CD8-positive, alpha-beta memory T cell (primary cell): Measurements from ENCODE around the gene EPS15. TPM values are rescaled to one million over a fixed set of nuclear protein-coding genes. Genes with fewer than 3 reads are reported as not detected.
A peak's percentile ranks its signal among the peaks of the same experiment; 100 is the strongest.
"Not testable (repeated sequence)": the region's sequence is repeated elsewhere in the genome, so short reads cannot be mapped to it uniquely, and the experiment has no call there.

Experiments
- CTCF ChIA-PET: fragments of 350-600 bp; sonication (Branson Sonifier 250); formaldehyde crosslinking; loops from one replicate; lab custom pipeline; 2021; ENCODE audit warnings: antibody characterized with exemption; lab: Charles Lee
- POLR2A ChIA-PET: fragments of 350-600 bp; sonication (Branson Sonifier 250); formaldehyde crosslinking; loops from one replicate; lab custom pipeline; 2021; ENCODE audit warnings: antibody characterized with exemption; lab: Charles Lee
- DNase-seq, 5 donors: peaks; one replicate each; pipeline versions ENCODE4 v3.0.0 to v3.0.0-alpha.2; 2020 to 2022; ENCODE audit warnings: mixed read lengths in 1 of 5
- H3K27ac ChIP-seq: one replicate; pipeline ENCODE4 v1.7.0; 2013; ENCODE audit warnings: low read depth, mild to moderate bottlenecking, low read length, moderate library complexity
- H3K27me3 ChIP-seq: 2 replicates; pipeline ENCODE4 v1.7.0; 2013; ENCODE audit warnings: low read length, mild to moderate bottlenecking; ENCODE audit not compliant: insufficient read depth, poor library complexity, severe bottlenecking
- H3K36me3 ChIP-seq: 2 replicates; pipeline ENCODE4 v1.7.0; 2013; ENCODE audit warnings: mild to moderate bottlenecking, low read length, moderate library complexity; ENCODE audit not compliant: insufficient read depth
- H3K4me1 ChIP-seq: 2 replicates; pipeline ENCODE4 v1.7.0; 2013; ENCODE audit warnings: mild to moderate bottlenecking, low read length, moderate library complexity; ENCODE audit not compliant: insufficient read depth
- H3K4me3 ChIP-seq: 2 replicates; pipeline ENCODE4 v1.7.0; 2013; ENCODE audit warnings: mild to moderate bottlenecking, low read length
- H3K9me3 ChIP-seq: 2 replicates; pipeline ENCODE4 v1.7.0; 2013; ENCODE audit warnings: mild to moderate bottlenecking, low read length
- H3K27ac Mint-ChIP-seq, 8 donors: one replicate each; pipeline ENCODE4 v1.8.0; 2020 to 2021; ENCODE audit warnings: mixed read lengths in 8 of 8, mild to moderate bottlenecking in 6 of 8, inconsistent platforms in 3 of 8, moderate library complexity in 3 of 8
- H3K27me3 Mint-ChIP-seq, 2 donors: one replicate each; pipeline ENCODE4 v1.8.0; 2020 to 2021; ENCODE audit warnings: mixed read lengths in 2 of 2, mild to moderate bottlenecking in 1 of 2, moderate library complexity in 1 of 2
- H3K36me3 Mint-ChIP-seq, 3 donors: one replicate each; pipeline ENCODE4 v1.8.0; 2020 to 2021; ENCODE audit warnings: mixed read lengths in 3 of 3, inconsistent platforms in 1 of 3, mild to moderate bottlenecking in 1 of 3
- H3K4me1 Mint-ChIP-seq, 3 donors: one replicate each; pipeline ENCODE4 v1.8.0; 2020 to 2021; ENCODE audit warnings: mixed read lengths in 3 of 3, inconsistent platforms in 1 of 3, mild to moderate bottlenecking in 1 of 3
- H3K4me3 Mint-ChIP-seq, 7 donors: one replicate each; pipeline ENCODE4 v1.8.0; 2020 to 2021; ENCODE audit warnings: mixed read lengths in 7 of 7, mild to moderate bottlenecking in 6 of 7, moderate library complexity in 4 of 7, inconsistent platforms in 2 of 7
- H3K9me3 Mint-ChIP-seq, 5 donors: one replicate each; pipeline ENCODE4 v1.8.0; 2020 to 2022; ENCODE audit warnings: mixed read lengths in 5 of 5, mild to moderate bottlenecking in 3 of 5, moderate library complexity in 2 of 5, inconsistent platforms in 1 of 5
- polyA plus RNA-seq: library from polyadenylated mRNA; unstranded; fragments of 300-500 nt; fragmentation: Illumina TruSeq; gene quantifications from one replicate; pipeline ENCODE4 v1.2.3, GENCODE V29; 2021
- total RNA-seq, 2 experiments: library from RNA; stranded (reverse); gene quantifications; one replicate each; pipeline ENCODE4 v1.2.3, GENCODE V29; 2021

Gene EPS15
- total and polyA plus RNA-seq, 3 experiments from 2014 or later: 59.6 to 112 (median 108) TPM

GRCh38 chr1:51474832-51475620, 44.0 kb downstream of the EPS15 start:
- H3K9me3 Mint-ChIP-seq, H3K4me3 Mint-ChIP-seq, DNase-seq, H3K27me3 Mint-ChIP-seq, H3K4me3 ChIP-seq, H3K27me3 ChIP-seq, H3K27ac ChIP-seq, CTCF ChIA-PET, H3K4me1 ChIP-seq, POLR2A ChIA-PET, H3K9me3 ChIP-seq: not testable (repeated sequence)
- Mint-ChIP-seq H3K27ac (peak overlapping the region in 4 of 8 donors; percentile 5 to 74 (median 26)), H3K36me3 (peaks cover 18 to 50% (median 28%) of the 10 kb centered on the region in 3 donors), H3K4me1 (peaks cover 29 to 65% (median 49%) of the 10 kb centered on the region in 3 donors)
- peaks cover 10% of the 10 kb centered on the region for H3K36me3 ChIP-seq

GRCh38 chr1:51473331-51474115, 45.5 kb downstream of the EPS15 start:
- POLR2A ChIA-PET: no interaction called here
- Mint-ChIP-seq H3K27me3 (no peaks in the 10 kb centered on the region), H3K9me3 (peaks cover 0 to 2% (median 0%) of the 10 kb centered on the region in 5 donors), H3K27ac (peak overlapping the region; percentile 22 to 93 (median 68)), H3K36me3 (peaks cover 13 to 48% (median 16%) of the 10 kb centered on the region in 3 donors), H3K4me3 (no peak overlapping the region), H3K4me1 (peaks cover 34 to 67% (median 51%) of the 10 kb centered on the region in 3 donors)
- Histone ChIP-seq H3K36me3 (peaks cover 10% of the 10 kb centered on the region), H3K9me3 (no peaks in the 10 kb centered on the region), H3K4me3 (no peak overlapping the region), H3K27me3 (no peaks in the 10 kb centered on the region), H3K4me1 (no peaks in the 10 kb centered on the region), H3K27ac (no peak overlapping the region)
- DNase-seq: no peak
- CTCF ChIA-PET: no interaction called here

GRCh38 chr1:51472359-51472758, 46.7 kb downstream of the EPS15 start:
- no peak overlapping the region for H3K4me3 Mint-ChIP-seq
- H3K4me1 ChIP-seq: no peaks in the 10 kb centered on the region
- no peaks in the 10 kb centered on the region for H3K27me3 Mint-ChIP-seq
- peaks cover 33 to 69% (median 48%) of the 10 kb centered on the region in 3 donors for H3K4me1 Mint-ChIP-seq
- peaks cover 13 to 58% (median 22%) of the 10 kb centered on the region in 3 donors for H3K36me3 Mint-ChIP-seq
- CTCF ChIA-PET: no interaction called here
- no peaks in the 10 kb centered on the region for H3K27me3 ChIP-seq
- no peaks in the 10 kb centered on the region for H3K9me3 ChIP-seq
- peak overlapping the region in 6 of 8 donors; percentile 1 to 80 (median 54) for H3K27ac Mint-ChIP-seq
- no peak overlapping the region for H3K27ac ChIP-seq
- POLR2A ChIA-PET: no interaction called here
- no peak for DNase-seq
- H3K4me3 ChIP-seq: no peak overlapping the region
- H3K36me3 ChIP-seq: peaks cover 10% of the 10 kb centered on the region
- peaks cover 0 to 2% (median 0%) of the 10 kb centered on the region in 5 donors for H3K9me3 Mint-ChIP-seq

- peak overlapping the region in 6 of 8 donors; percentile 2 to 44 (median 26) for H3K27ac Mint-ChIP-seq
- no peak overlapping the region for H3K4me3 Mint-ChIP-seq
Measured at GRCh38 chr1:51469518-51469917, 49.5 kb downstream of the EPS15 start.

GRCh38 chr1:51464828-51465227, 54.2 kb downstream of the EPS15 start:
- Histone ChIP-seq H3K9me3 (no peaks in the 10 kb centered on the region), H3K27me3 (no peaks in the 10 kb centered on the region), H3K4me1 (no peaks in the 10 kb centered on the region), H3K4me3 (no peak overlapping the region), H3K27ac (no peak overlapping the region), H3K36me3 (no peaks in the 10 kb centered on the region)
- Mint-ChIP-seq H3K27me3 (no peaks in the 10 kb centered on the region), H3K36me3 (peaks cover 3 to 77% (median 24%) of the 10 kb centered on the region in 3 donors), H3K4me3 (no peak overlapping the region), H3K4me1 (peaks cover 11 to 21% (median 14%) of the 10 kb centered on the region in 3 donors), H3K9me3 (no peaks in the 10 kb centered on the region), H3K27ac (peak overlapping the region in 4 of 8 donors; percentile 42 to 57 (median 50))
- ChIA-PET CTCF (no interaction called here), POLR2A (no interaction called here)
- DNase-seq: no peak

More at GRCh38 chr1:51469518-51469917, 49.5 kb downstream of the EPS15 start:
- Mint-ChIP-seq H3K9me3 (no peaks in the 10 kb centered on the region), H3K27me3 (no peaks in the 10 kb centered on the region), H3K36me3 (peaks cover 0 to 73% (median 23%) of the 10 kb centered on the region in 3 donors), H3K4me1 (peaks cover 32 to 60% (median 46%) of the 10 kb centered on the region in 3 donors)
- no peak overlapping the region for H3K4me3 ChIP-seq
- no peaks in the 10 kb centered on the region for H3K4me1 ChIP-seq
- no peak for DNase-seq
- no peaks in the 10 kb centered on the region for H3K27me3 ChIP-seq
- H3K36me3 ChIP-seq: peaks cover 10% of the 10 kb centered on the region
- H3K27ac ChIP-seq: no peak overlapping the region
- ChIA-PET CTCF (no interaction called here), POLR2A (no interaction called here)
- no peaks in the 10 kb centered on the region for H3K9me3 ChIP-seq

GRCh38 chr1:51463561-51463960, 55.5 kb downstream of the EPS15 start:
- H3K4me3 Mint-ChIP-seq: no peak overlapping the region
- peaks cover 5 to 14% (median 9%) of the 10 kb centered on the region in 3 donors for H3K4me1 Mint-ChIP-seq
- no peaks in the 10 kb centered on the region for H3K4me1 ChIP-seq
- H3K36me3 ChIP-seq: no peaks in the 10 kb centered on the region
- POLR2A ChIA-PET: no interaction called here
- no peaks in the 10 kb centered on the region for H3K9me3 ChIP-seq
- H3K27me3 ChIP-seq: no peaks in the 10 kb centered on the region
- CTCF ChIA-PET: no interaction called here
- H3K4me3 ChIP-seq: no peak overlapping the region
- no peaks in the 10 kb centered on the region for H3K9me3 Mint-ChIP-seq
- no peaks in the 10 kb centered on the region for H3K27me3 Mint-ChIP-seq
- H3K27ac Mint-ChIP-seq: no peak overlapping the region
- no peak overlapping the region for H3K27ac ChIP-seq
- peaks cover 3 to 72% (median 20%) of the 10 kb centered on the region in 3 donors for H3K36me3 Mint-ChIP-seq
- no peak for DNase-seq

- DNase-seq, CTCF ChIA-PET, H3K36me3 ChIP-seq, H3K27ac ChIP-seq, H3K27me3 Mint-ChIP-seq, H3K4me3 ChIP-seq, H3K4me1 ChIP-seq, H3K4me3 Mint-ChIP-seq, H3K9me3 Mint-ChIP-seq, H3K27me3 ChIP-seq, H3K9me3 ChIP-seq: not testable (repeated sequence)
- POLR2A ChIA-PET: interaction anchor here (0.7 kb wide), 1 partner anchor 50 kb away, joined by 22 read pairs; no protein-coding TSS in a partner anchor
- Mint-ChIP-seq H3K27ac (peak overlapping the region in 5 of 8 donors; percentile 13 to 53 (median 35)), H3K4me1 (peaks cover 5 to 11% (median 6%) of the 10 kb centered on the region in 3 donors), H3K36me3 (peaks cover 8 to 72% (median 18%) of the 10 kb centered on the region in 3 donors)
Measured at GRCh38 chr1:51462289-51462688, 56.8 kb downstream of the EPS15 start.

GRCh38 chr1:51454554-51454953, 64.5 kb downstream of the EPS15 start:
- Histone ChIP-seq H3K4me3 (no peak overlapping the region), H3K27ac (no peak overlapping the region), H3K36me3 (no peaks in the 10 kb centered on the region), H3K4me1 (no peaks in the 10 kb centered on the region), H3K27me3 (no peaks in the 10 kb centered on the region), H3K9me3 (no peaks in the 10 kb centered on the region)
- Mint-ChIP-seq H3K4me1 (peaks cover 0 to 7% (median 2%) of the 10 kb centered on the region in 3 donors), H3K27me3 (no peaks in the 10 kb centered on the region), H3K27ac (peak overlapping the region in 1 of 8 donors; percentile 38), H3K36me3 (peaks cover 4 to 64% (median 18%) of the 10 kb centered on the region in 3 donors), H3K4me3 (no peak overlapping the region), H3K9me3 (no peaks in the 10 kb centered on the region)
- ChIA-PET CTCF (no interaction called here), POLR2A (no interaction called here)
- DNase-seq: no peak
